SK-N-MC (cell line): ENCODE results near the gene COL8A1.

Experiments used
- DNase-seq: peaks from one replicate; pipeline ENCODE4 v3.0.0-alpha.2; 2011; ENCODE audit warnings: low read depth, low spot score
- H3K27ac ChIP-seq: fragments of 200-600 bp; sonication (generic); 2 replicates; pipeline ENCODE4 v1.5.1; 2016; ENCODE audit warnings: mixed run types
- H3K36me3 ChIP-seq: fragments of 200-600 bp; sonication (generic); 2 replicates; pipeline ENCODE4 v1.6.1; 2017; ENCODE audit warnings: antibody characterized with exemption, low read length, mixed read lengths; ENCODE audit not compliant: insufficient read depth
- H3K4me3 ChIP-seq: fragments of 200-600 bp; sonication (generic); 2 replicates; pipeline ENCODE4 v1.5.1; 2016
- H3K9ac ChIP-seq: fragments of 200-600 bp; sonication (generic); 2 replicates; pipeline ENCODE4 v1.8.0; 2017; ENCODE audit warnings: mixed run types, mixed read lengths; ENCODE audit not compliant: insufficient read length
- H3K9me3 ChIP-seq: fragments of 200-600 bp; sonication (generic); 2 replicates; pipeline ENCODE4 v1.6.1; 2017; ENCODE audit warnings: low read depth, mild to moderate bottlenecking, antibody characterized with exemption, low read length, moderate library complexity, mixed read lengths
- EZH2 ChIP-seq: fragments of 200-600 bp; sonication (generic); IDR thresholded peaks from one replicate; pipeline ENCODE4 v1.6.1; 2017; ENCODE audit warnings: antibody characterized with exemption
- FOXP2 ChIP-seq: optimal IDR thresholded peaks from 2 replicates; pipeline ENCODE3; 2011; ENCODE audit warnings: mild to moderate bottlenecking, moderate library complexity; ENCODE audit not compliant: insufficient read depth; ENCODE audit errors: extremely low read length, control extremely low read depth
- POLR2AphosphoS5 ChIP-seq: IDR thresholded peaks from 2 replicates; pipeline ENCODE4 v1.6.1; 2012; ENCODE audit warnings: mild to moderate bottlenecking, low read depth, low read length, borderline replicate concordance

Gene COL8A1

GRCh38 chr3:99645277-99646106, 7.1 kb downstream of the COL8A1 start:
- Histone ChIP-seq H3K27ac (no peak overlapping the region), H3K4me3 (no peak overlapping the region), H3K9me3 (no peaks in the 10 kb centered on the region), H3K9ac (no peak overlapping the region), H3K36me3 (no peaks in the 10 kb centered on the region)
- no peak for TF ChIP-seq EZH2
- no peak for TF ChIP-seq FOXP2
- no peak for TF ChIP-seq POLR2AphosphoS5
- DNase-seq: no peak

- Histone ChIP-seq H3K9me3 (no peaks in the 10 kb centered on the region), H3K9ac (no peak overlapping the region), H3K36me3 (no peaks in the 10 kb centered on the region), H3K4me3 (no peak overlapping the region), H3K27ac (no peak overlapping the region)
- DNase-seq: no peak
- no peak for TF ChIP-seq FOXP2
- no peak for TF ChIP-seq POLR2AphosphoS5
- no peak for TF ChIP-seq EZH2
Measured at GRCh38 chr3:99646107-99646435, 7.7 kb downstream of the COL8A1 start.

GRCh38 chr3:99647081-99647480, 8.7 kb downstream of the COL8A1 start:
- Histone ChIP-seq H3K9ac (no peak overlapping the region), H3K27ac (no peak overlapping the region), H3K4me3 (no peak overlapping the region), H3K36me3 (no peaks in the 10 kb centered on the region), H3K9me3 (no peaks in the 10 kb centered on the region)
- no peak for TF ChIP-seq FOXP2
- DNase-seq: no peak

GRCh38 chr3:99648101-99648500, 9.7 kb downstream of the COL8A1 start:
- TF ChIP-seq EZH2: no peak
- H3K4me3 ChIP-seq: no peak overlapping the region
- DNase-seq: no peak
- no peak overlapping the region for H3K9ac ChIP-seq
- no peaks in the 10 kb centered on the region for H3K36me3 ChIP-seq
- no peaks in the 10 kb centered on the region for H3K9me3 ChIP-seq
- no peak overlapping the region for H3K27ac ChIP-seq

- DNase-seq: no peak
- TF ChIP-seq POLR2AphosphoS5: no peak
- TF ChIP-seq EZH2: no peak
- TF ChIP-seq FOXP2: no peak
- Histone ChIP-seq H3K4me3 (no peak overlapping the region), H3K9ac (no peak overlapping the region), H3K36me3 (no peaks in the 10 kb centered on the region), H3K9me3 (no peaks in the 10 kb centered on the region), H3K27ac (no peak overlapping the region)
Measured at GRCh38 chr3:99648516-99648915, 10.1 kb downstream of the COL8A1 start.

- Histone ChIP-seq H3K9me3 (no peaks in the 10 kb centered on the region), H3K9ac (no peak overlapping the region), H3K27ac (no peak overlapping the region), H3K36me3 (no peaks in the 10 kb centered on the region), H3K4me3 (no peak overlapping the region)
- no peak for TF ChIP-seq EZH2
- TF ChIP-seq POLR2AphosphoS5: no peak
- TF ChIP-seq FOXP2: no peak
- DNase-seq: no peak
Measured at GRCh38 chr3:99651531-99651930, 13.1 kb downstream of the COL8A1 start.

GRCh38 chr3:99656624-99657023, 18.2 kb downstream of the COL8A1 start:
- Histone ChIP-seq H3K9ac (no peak overlapping the region), H3K9me3 (no peaks in the 10 kb centered on the region), H3K36me3 (no peaks in the 10 kb centered on the region), H3K4me3 (no peak overlapping the region), H3K27ac (no peak overlapping the region)
- DNase-seq: no peak
- TF ChIP-seq POLR2AphosphoS5 (no peak), EZH2 (no peak), FOXP2 (no peak)

- H3K9me3 ChIP-seq: no peaks in the 10 kb centered on the region
- DNase-seq: no peak
- TF ChIP-seq EZH2 (no peak), FOXP2 (no peak), POLR2AphosphoS5 (no peak)
- no peaks in the 10 kb centered on the region for H3K36me3 ChIP-seq
- no peak overlapping the region for H3K4me3 ChIP-seq
- no peak overlapping the region for H3K9ac ChIP-seq
- H3K27ac ChIP-seq: no peak overlapping the region
Measured at GRCh38 chr3:99658274-99658673, 19.9 kb downstream of the COL8A1 start.

GRCh38 chr3:99659032-99659431, 20.6 kb downstream of the COL8A1 start:
- Histone ChIP-seq H3K4me3 (no peak overlapping the region), H3K9ac (no peak overlapping the region), H3K36me3 (no peaks in the 10 kb centered on the region), H3K9me3 (no peaks in the 10 kb centered on the region), H3K27ac (no peak overlapping the region)
- TF ChIP-seq EZH2: no peak
- no peak for TF ChIP-seq FOXP2
- TF ChIP-seq POLR2AphosphoS5: no peak
- DNase-seq: no peak
